Fibroblast of skin of right biceps (primary cell): ENCODE data around the gene ITPRID1.
"Not testable (repeated sequence)": the region's sequence is repeated elsewhere in the genome, so short reads cannot be mapped to it uniquely, and the experiment has no call there.

Experiments used
- DNase-seq: peaks from one replicate; pipeline ENCODE4 v3.0.0-alpha.2; 2013

The ITPRID1 gene

DNA sequence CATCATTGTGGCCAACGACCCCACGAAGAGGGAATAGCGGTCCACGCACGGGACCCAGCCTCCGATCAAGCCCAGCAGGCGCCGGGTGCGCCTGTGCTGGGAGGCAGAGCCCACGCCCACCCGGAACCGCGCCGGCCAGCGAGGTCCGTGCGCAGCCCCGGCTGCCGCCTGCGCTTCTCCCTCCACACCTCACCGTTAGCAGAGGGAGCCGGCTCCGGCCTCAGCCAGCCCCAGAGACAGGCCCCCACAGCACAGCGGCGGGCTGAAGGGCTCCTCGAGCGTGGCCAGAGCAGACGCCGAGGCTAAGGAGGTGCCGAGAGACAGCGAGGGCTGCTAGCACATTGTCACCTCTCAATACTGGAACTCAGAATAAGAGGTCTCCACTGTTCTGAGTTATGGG, 3.6 kb downstream of the ITPRID1 start:
- no peak for DNase-seq

DNA sequence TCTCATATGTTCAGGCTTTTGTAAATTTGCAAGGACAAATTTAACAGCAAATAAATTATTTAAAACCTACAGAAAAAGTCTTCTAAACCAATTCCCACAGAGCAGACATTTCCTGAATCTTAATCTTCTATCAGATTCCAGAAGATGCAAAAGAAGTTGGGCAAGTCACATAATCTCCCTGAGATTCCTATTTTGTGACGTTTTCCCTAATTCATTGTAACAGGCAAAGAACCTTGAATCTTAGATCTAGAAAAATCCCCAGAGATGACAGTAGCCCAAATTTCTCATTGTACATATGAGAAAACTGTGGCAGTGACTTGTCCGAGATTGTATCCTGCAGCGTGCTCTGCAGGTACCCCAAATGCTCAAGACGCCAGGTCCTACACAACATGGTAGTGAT, 4.9 kb downstream of the ITPRID1 start:
- DNase-seq = no peak

DNA sequence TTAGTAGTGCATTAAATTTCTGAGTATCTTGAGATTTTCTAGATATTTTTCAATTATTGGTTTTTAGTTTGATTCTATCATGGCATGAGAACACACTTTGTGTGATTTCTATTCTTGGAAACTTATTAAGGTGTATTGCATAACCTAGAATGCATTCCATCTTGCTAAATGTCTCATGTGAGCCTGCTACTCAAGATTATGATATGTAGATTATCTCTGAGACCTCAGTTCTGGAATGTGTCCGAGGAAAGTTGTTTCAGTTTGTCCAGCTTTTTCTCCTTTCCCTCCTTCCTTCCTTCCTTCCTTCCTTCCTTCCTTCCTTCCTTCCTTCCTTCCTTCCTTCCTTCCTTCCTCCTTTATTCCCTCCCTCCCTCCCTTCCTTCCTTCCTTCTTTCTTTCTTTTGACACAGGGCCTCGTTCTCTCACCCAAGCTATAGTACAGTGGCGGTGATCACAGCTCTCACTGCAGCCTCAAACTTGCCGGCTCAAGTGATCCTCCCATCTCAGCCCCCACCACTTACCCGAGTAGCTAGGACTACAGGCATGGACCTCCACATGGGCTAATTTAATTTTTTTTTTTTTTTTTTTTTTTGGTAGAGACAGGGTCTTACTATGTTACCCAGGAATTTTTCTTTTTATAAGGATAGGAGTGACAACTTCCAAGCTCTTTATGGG, 7.6 kb downstream of the ITPRID1 start:
- DNase-seq = no peak

- no peak for DNase-seq
Measured at GRCh38 chr7:31526864-31527263, 13.0 kb downstream of the ITPRID1 start.

DNA sequence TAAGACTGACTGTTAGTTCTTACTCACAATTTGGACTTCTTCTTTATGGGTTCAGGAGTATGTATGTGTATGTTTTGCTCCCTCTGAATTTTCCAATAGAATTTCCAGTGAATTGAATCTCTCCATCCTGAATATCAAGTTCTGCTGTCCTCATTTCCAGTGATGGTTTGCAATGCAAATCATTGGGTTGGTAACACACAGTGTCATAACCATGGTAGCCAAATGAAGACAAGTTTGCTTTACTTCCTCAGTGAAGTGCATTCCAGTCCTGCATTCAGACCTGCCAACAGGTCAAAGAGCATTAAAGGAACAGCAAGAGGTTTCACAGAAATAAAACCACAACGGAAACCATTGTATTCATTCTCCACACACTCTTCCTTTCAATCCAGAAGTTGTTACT, 15.2 kb downstream of the ITPRID1 start:
- DNase-seq = no peak

DNA sequence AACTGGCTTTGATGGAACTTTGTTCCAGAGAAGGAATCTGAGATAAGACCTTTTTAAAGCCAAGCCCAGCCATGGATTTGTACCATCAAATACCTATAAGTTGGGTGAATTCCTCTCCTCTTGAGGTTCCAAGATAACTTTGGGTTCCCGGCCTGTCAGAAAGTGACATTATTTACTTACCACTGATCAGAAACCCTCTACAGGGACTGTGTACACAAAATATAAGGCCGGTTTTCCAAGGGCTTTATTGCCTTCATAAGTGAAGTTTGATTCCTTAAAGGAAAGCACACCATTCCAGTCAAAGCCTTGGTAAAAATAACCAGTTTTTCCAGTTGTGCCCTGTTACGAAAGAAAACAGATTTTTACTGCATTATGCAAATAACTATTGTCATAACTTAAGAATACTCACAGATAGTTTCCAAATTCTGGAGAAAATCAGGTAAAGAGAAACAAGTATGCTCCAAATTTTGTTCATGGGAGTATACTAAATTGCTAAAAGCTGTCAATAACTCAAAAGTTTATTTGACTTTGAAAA, 26.8 kb downstream of the ITPRID1 start:
- not testable (repeated sequence) for DNase-seq

DNA sequence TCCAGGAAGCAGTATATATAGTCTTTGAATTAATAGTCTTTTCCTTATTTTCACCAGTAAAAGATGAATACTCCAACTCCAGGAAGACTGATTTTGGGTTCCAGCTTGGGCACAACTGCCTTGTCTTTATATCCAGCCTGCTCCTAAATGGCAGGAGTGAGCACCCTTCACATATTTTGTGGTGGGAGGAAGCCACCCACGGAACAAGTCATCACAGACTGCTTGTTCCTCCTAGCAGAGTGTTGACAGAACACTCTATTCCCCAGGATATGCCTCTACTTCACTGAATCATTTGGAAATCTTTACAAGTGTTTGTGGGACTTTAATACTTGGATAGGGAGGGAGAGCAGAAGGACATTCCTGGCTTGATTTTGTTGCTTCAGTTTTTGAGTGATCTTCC, 31.7 kb downstream of the ITPRID1 start:
- DNase-seq = no peak

DNA sequence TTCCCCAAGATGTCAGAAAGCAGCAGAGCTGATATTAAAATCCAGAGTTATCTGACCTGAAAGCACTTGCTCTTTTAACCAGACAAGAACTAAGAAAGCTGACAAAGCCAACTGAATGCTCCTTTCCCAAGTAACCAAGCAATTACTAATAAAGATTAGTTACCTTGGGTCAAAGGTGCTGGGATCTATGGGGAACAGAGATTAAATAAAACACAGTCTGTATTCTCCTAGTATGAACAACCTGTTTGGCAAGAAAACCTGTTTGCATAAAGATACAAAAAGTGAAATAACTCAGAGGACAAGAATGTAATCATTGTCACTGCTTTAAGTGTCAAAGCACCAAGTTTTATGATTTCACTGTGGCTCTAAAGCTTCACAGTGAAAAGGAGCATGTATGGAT, 35.7 kb downstream of the ITPRID1 start:
- no peak for DNase-seq

DNA sequence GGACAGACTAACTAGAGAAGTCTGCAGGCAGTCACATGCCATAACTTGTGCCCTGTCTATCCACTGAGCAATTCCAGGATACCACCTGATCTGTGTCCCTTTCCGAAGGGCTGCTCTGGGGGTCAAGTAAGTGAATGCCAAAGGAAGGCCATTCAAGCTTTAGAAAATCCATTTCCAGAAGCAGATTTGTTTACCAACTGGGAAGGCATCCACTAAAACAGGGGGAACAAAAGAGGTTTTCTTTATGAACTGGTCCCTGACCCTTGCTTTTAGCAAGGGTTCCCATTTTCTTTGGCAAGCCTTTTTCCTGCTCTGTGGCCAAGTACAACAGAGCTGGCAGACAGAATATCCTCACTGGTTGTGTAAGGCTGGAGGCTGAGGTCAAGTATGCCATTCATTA, 36.5 kb downstream of the ITPRID1 start:
- no peak for DNase-seq

DNA sequence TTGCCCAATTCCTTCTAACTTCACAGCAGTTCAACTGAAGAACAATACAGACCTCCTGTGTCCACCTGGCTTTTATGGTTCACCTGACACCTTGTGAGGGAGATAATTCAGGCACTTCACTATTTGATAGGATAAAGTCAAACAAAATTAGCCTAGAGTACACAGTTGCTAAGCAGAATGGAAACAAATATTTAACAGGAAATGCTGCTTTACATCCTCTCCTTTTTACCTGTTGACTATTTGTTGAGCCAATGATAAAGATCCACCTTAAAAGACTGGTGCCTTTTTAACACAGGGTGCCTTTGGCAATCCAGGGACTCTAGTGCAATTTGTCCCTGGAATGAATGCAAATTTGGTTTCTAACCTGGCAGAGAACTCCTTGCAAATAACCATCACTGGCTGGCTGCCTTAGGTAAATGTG, 39.8 kb downstream of the ITPRID1 start:
- DNase-seq = no peak

DNA sequence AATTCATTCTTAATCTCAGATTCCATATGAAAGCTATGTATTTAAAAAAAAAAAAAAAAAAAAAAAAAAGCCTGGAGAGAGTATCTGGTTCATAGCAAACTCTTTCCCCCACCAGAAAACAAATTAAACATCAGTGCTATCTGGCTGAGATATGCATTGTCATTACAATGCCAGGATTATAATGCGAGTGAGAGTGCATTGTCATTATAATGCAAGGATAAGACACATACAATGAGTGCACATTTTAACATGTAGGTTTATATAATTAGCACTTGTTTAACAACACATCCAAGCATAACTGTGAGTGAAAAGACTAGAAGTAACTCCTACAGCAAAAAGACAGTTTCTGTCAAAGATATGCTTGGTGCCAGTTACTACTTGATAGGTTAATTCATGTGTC, 48.1 kb downstream of the ITPRID1 start:
- DNase-seq = no peak

DNA sequence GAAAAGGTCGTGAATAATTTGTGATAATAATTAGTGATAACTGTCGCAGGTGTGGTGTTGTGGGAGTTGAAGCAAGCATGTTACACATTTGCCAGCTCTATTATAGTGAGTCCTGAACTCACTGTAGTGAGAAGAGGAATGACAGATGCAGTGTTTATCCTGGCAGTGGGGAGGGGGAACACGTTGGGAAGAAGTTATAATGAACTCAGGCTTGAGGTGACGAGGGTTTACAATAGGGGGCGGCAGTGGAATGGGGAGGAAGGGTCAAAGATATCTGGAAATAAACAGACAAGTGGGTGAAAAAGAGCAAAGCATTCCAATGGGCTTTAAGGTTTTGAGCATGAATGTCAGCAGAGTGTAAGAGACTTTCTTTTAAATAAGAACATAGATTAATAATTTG, 49.6 kb downstream of the ITPRID1 start:
- DNase-seq = no peak

GRCh38 chr7:31563951-31564350, 50.1 kb downstream of the ITPRID1 start:
- no peak for DNase-seq

DNA sequence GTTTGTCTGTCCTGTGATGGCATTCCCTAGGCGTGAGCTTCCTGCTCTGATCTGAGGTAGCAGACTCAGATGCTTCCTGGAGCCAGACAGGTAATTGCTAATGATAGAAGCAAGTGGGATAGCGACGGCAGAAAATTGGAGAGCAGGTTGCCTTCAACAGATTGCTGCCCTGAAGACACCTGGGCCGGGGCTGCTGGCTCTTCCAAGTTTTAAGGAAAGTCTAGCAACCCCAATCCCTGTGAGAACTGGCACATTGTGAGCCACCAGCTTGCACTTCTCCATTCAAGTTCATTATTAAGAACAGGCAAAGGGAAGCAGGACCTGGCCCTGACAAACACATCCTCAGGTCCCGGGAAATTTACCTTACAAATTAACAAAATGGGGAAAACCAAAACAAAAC, 50.8 kb downstream of the ITPRID1 start:
- DNase-seq = no peak

GRCh38 chr7:31569528-31569927, 55.6 kb downstream of the ITPRID1 start:
- DNase-seq = no peak

DNA sequence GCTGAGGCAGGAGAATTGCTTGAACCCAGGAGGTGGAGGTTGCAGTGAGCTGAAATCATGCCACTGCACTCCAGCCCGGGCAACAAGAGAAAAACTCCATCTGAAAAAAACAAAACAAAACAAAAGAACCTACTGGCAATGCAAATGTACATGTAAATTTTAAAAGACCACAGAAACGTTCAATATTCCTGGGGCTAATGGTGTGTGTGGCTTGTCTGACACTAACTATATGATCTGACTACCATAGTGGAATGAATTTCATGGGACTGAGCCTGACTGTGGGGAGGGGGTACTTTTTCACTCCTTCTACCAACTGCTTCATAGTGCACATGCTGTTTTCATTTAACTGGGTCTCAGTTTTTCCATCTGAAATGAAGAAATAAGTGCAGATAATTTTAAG, 69.6 kb downstream of the ITPRID1 start:
- no peak for DNase-seq

GRCh38 chr7:31583942-31584341, 70.1 kb downstream of the ITPRID1 start:
- DNase-seq = no peak

GRCh38 chr7:31595390-31595789, 81.5 kb downstream of the ITPRID1 start:
- no peak for DNase-seq

GRCh38 chr7:31602041-31602625, 88.2 kb downstream of the ITPRID1 start:
- DNase-seq = no peak

- peak; percentile 1 for DNase-seq
Measured at GRCh38 chr7:31603046-31603445, 89.2 kb downstream of the ITPRID1 start.

GRCh38 chr7:31613604-31614003, 99.7 kb downstream of the ITPRID1 start:
- no peak for DNase-seq

GRCh38 chr7:31633467-31633866, 119.6 kb downstream of the ITPRID1 start:
- DNase-seq = no peak

DNA sequence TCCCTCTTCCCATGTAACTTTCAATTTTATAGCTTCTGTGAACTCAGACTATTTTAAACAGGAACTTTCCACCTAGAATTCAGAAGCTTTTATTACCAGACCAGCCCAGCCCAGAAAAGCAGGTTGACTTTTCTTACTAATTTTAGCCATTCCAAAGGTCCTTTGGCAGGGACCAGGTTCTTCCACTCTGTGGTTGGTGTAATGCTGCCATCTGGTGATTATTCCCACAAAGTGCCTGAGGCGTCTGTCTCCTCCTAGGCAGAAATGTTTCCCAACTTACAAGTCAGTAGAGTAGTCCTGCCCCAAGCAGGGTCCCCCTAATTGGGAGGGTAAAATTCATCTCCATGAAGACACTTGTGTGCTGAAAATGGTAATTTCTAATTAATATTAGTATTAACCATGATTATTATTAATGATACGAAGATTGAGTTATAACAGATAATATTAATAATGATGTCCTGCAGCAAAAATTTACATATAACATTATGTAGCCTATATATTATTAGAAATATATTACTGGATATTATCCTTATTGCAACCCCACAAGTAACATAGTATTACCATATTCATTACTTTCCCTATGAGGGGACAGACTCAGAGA, 120.1 kb downstream of the ITPRID1 start:
- DNase-seq = peak; percentile 34

DNA sequence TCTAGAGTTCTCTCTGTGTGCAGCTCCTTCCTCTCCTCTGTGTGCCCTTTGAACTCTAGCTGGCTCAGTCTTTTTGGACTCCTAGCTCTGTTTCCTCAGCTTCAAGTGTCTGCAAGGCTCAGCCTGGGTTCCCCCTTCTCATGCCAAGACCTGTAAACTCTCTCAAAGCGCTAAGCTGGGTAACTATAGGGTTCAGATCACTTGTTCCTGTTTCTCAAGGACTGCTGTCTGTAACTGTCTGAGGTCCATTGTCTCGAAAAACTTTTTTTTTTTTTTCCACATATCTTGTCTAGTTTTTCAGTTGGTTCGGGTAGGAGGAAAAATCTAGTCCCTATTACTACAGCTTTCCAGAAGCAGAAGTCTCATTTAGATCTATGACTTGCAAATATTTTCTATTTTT, 126.5 kb downstream of the ITPRID1 start:
- DNase-seq = no peak
